ENCODE data around the gene RASAL2.

DNA sequence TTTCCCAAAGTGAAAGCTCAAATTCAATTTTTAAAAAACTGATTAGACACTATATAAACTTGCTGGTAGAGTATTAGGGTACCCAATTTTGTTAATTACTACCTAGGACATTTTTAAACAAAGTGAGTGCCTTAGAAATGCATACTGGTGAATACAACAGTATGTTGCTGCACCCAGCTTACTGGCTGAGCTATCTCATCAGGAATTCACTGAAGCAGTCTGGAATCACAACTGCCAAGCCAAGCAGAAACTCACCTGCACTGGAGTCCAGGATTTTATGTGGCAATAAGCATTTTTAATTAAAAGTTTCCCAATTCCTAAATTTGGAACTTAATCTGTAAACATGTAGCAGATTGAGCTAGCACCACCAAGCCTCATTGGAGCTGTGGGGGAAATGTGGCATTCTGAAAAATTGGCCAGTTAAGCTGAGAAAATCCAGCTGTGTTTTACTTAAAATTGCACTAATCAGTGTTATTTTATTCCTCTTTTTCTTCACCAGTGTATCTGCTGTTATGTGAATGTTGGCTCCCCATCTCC is 341.1 kb downstream of the RASAL2 start:
- TF ChIP-seq POLR2A (IDR thresholded peaks at IDR 0.05; ENCODE audit: low read length) (no peak), GATA1 (IDR thresholded peaks at IDR 0.05; ENCODE audit: low read depth, low read length) (no peak)

Data from erythroblast (primary cell).